GM23248 (cell line): ENCODE data around the gene IFNA4. TPM values are rescaled to one million over a fixed set of nuclear protein-coding genes. Genes with fewer than 3 reads are reported as not detected.
A peak's percentile ranks its signal among the peaks of the same experiment; 100 is the strongest.
"Not testable (repeated sequence)": the region's sequence is repeated elsewhere in the genome, so short reads cannot be mapped to it uniquely, and the experiment has no call there.

Source experiments
- DNase-seq: peaks from one replicate; pipeline ENCODE4 v3.0.0-alpha.2; 2015
- H2AFZ ChIP-seq: fragments of 200-600 bp; sonication (generic); 2 replicates; pipeline ENCODE4 v1.6.1; 2016; ENCODE audit warnings: antibody characterized with exemption
- H3F3A ChIP-seq: fragments of 200-600 bp; sonication (generic); 2 replicates; pipeline ENCODE4 v1.6.1; 2016; ENCODE audit warnings: mild to moderate bottlenecking, antibody characterized with exemption, mixed run types; ENCODE audit not compliant: insufficient read depth
- H3K27ac ChIP-seq: fragments of 200-600 bp; sonication (generic); 2 replicates; pipeline ENCODE4 v1.5.1; 2016; ENCODE audit warnings: mild to moderate bottlenecking
- H3K27me3 ChIP-seq: fragments of 200-600 bp; sonication (generic); replicated peaks from 2 replicates; pipeline ENCODE4 v1.6.1; 2016; ENCODE audit warnings: mild to moderate bottlenecking; ENCODE audit not compliant: insufficient read depth
- H3K36me3 ChIP-seq: fragments of 200-600 bp; sonication (generic); 2 replicates; pipeline ENCODE4 v1.6.1; 2016; ENCODE audit warnings: low read depth, mild to moderate bottlenecking
- H3K4me1 ChIP-seq: fragments of 200-600 bp; sonication (generic); 2 replicates; pipeline ENCODE4 v1.6.1; 2016; ENCODE audit warnings: mild to moderate bottlenecking; ENCODE audit not compliant: insufficient read depth
- H3K4me2 ChIP-seq: fragments of 200-600 bp; sonication (generic); one replicate; pipeline ENCODE4 v1.6.1; 2016; ENCODE audit warnings: mild to moderate bottlenecking; ENCODE audit not compliant: unreplicated experiment
- H3K4me3 ChIP-seq: fragments of 200-600 bp; sonication (generic); 2 replicates; pipeline ENCODE4 v1.5.1; 2016; ENCODE audit warnings: mild to moderate bottlenecking
- H3K79me2 ChIP-seq: fragments of 200-600 bp; sonication (generic); 2 replicates; pipeline ENCODE4 v1.6.1; 2016; ENCODE audit warnings: mild to moderate bottlenecking; ENCODE audit not compliant: insufficient read depth
- H3K9ac ChIP-seq: fragments of 200-600 bp; sonication (generic); 2 replicates; pipeline ENCODE4 v1.6.1; 2016; ENCODE audit warnings: mild to moderate bottlenecking
- H3K9me2 ChIP-seq: fragments of 200-600 bp; sonication (generic); 2 replicates; pipeline ENCODE4 v1.6.1; 2016; ENCODE audit warnings: mixed run types, mild to moderate bottlenecking, moderate library complexity; ENCODE audit not compliant: insufficient read depth
- H3K9me3 ChIP-seq: fragments of 200-600 bp; sonication (generic); one replicate; pipeline ENCODE4 v1.6.1; 2017; ENCODE audit warnings: low read depth
- H4K20me1 ChIP-seq: fragments of 200-600 bp; sonication (generic); 2 replicates; pipeline ENCODE4 v1.6.0; 2016; ENCODE audit not compliant: insufficient read depth
- EZH2 ChIP-seq: fragments of 200-600 bp; sonication (generic); IDR thresholded peaks from 2 replicates; pipeline ENCODE4 v1.6.1; 2018; ENCODE audit warnings: antibody characterized with exemption, mild to moderate bottlenecking; ENCODE audit not compliant: insufficient read depth, poor library complexity, severe bottlenecking
- EZH2phosphoT487 ChIP-seq: fragments of 200-600 bp; sonication (generic); IDR thresholded peaks from 2 replicates; pipeline ENCODE4 v1.6.1; 2018; ENCODE audit warnings: antibody characterized with exemption, moderate library complexity, mild to moderate bottlenecking, low read depth; ENCODE audit not compliant: insufficient read depth
- WGBS, 2 experiments: methylation state at CpG; one replicate each; pipeline ENCODE4 v1.1.6; 2015 to 2017; ENCODE audit warnings: low lambda C conversion rate in 2 of 2, low coverage in 1 of 2; ENCODE audit errors: missing lambda C conversion rate in 2 of 2; 5-methylcytosine and 5-hydroxymethylcytosine counted together
- in situ Hi-C: fragments of 300-500 bp; cut with MboI; formaldehyde crosslinking; loops from 2 replicates; pipeline ENCODE4 v1.15.0; 2020
- polyA plus RNA-seq: library from polyadenylated mRNA; unstranded; fragments of >200 nt; fragmentation: Nextera tagmentation; extraction: Ambion mirVana; gene quantifications from 2 replicates; pipeline ENCODE4 v1.2.1, GENCODE V29; 2016
- total RNA-seq: library from RNA; depleted of rRNA; stranded (reverse); fragments of >200 nt; shearing (Covaris generic); gene quantifications from 2 replicates; pipeline ENCODE4 v1.2.3, GENCODE V29; 2014; rRNA removed

IFNA4 gene
- total RNA-seq (not detected in 2 replicates), polyA plus RNA-seq (not detected in 2 replicates)

GRCh38 chr9:21187487-21187886, at the start of gene IFNA4:
TSS of gene IFNA4 (minus strand) at chr9:21187587. CDS start at chr9:21187531, 56 bp downstream.
- H3K79me2 ChIP-seq, H3K36me3 ChIP-seq, H3K9me2 ChIP-seq, H3K9me3 ChIP-seq, H3K9ac ChIP-seq, in situ Hi-C loops, H3K4me3 ChIP-seq, H3K4me1 ChIP-seq, DNase-seq, H3K4me2 ChIP-seq, H3K27ac ChIP-seq, H2AFZ ChIP-seq, H4K20me1 ChIP-seq, H3F3A ChIP-seq: not testable (repeated sequence)
- 41 to 44% methylated on average over 3 of the region's 3 CpGs for WGBS, 2 experiments
- peaks cover 27% of the 10 kb centered on the region; the same call in 1 of the 2 replicates for H3K27me3 ChIP-seq

- not testable (repeated sequence) for DNase-seq, H3K9me3 ChIP-seq, H3F3A ChIP-seq, H3K4me1 ChIP-seq, H2AFZ ChIP-seq, H3K4me3 ChIP-seq, H3K4me2 ChIP-seq, H3K36me3 ChIP-seq, H4K20me1 ChIP-seq, H3K9ac ChIP-seq, H3K9me2 ChIP-seq, H3K27ac ChIP-seq, H3K79me2 ChIP-seq
- in situ Hi-C loops, result loop anchor here (25.0 kb wide), 1 partner anchor 551 kb away; no protein-coding TSS in a partner anchor
- 0 to 13% methylated on average over 1 of the region's 1 CpG for WGBS, 2 experiments
- H3K27me3 ChIP-seq, result peaks cover 43% of the 10 kb centered on the region
These were observed 49.0 kb upstream of the IFNA4 start for GRCh38 chr9:21236360-21236714.

- not testable (repeated sequence) for H3K27ac ChIP-seq, H3K4me1 ChIP-seq, H3F3A ChIP-seq, H4K20me1 ChIP-seq, H3K36me3 ChIP-seq, H3K9ac ChIP-seq, H3K79me2 ChIP-seq, H3K9me2 ChIP-seq, H3K9me3 ChIP-seq
- Histone ChIP-seq H3K27me3 (peaks cover 43% of the 10 kb centered on the region), H2AFZ (peak overlapping the region; percentile 32; the same call in 1 of the 2 replicates), H3K4me3 (peak overlapping the region; percentile 25; the same call in 1 of the 2 replicates), H3K4me2 (peak overlapping the region; percentile 14)
- peak; percentile 70 for DNase-seq
- whole genome bisulfite sequencing, 2 experiments, result 27 to 32% methylated on average over 8 of the region's 8 CpGs
- in situ Hi-C loops, result loop anchor here (25.0 kb wide), 1 partner anchor 552 kb away; no protein-coding TSS in a partner anchor
These were observed 48.3 kb upstream of the IFNA4 start for GRCh38 chr9:21235468-21236359.

- WGBS, 2 experiments, result 40 to 55% methylated on average over 4 of the region's 4 CpGs
- Histone ChIP-seq H3K4me3 (no peak overlapping the region), H3K9me2 (no peaks in the 10 kb centered on the region), H3F3A (no peaks in the 10 kb centered on the region), H3K27ac (no peak overlapping the region), H3K4me2 (no peak overlapping the region), H3K4me1 (no peaks in the 10 kb centered on the region), H3K36me3 (no peaks in the 10 kb centered on the region), H3K9me3 (no peaks in the 10 kb centered on the region), H3K79me2 (no peaks in the 10 kb centered on the region), H4K20me1 (no peaks in the 10 kb centered on the region), H2AFZ (no peak overlapping the region), H3K9ac (no peak overlapping the region), H3K27me3 (peaks cover 30% of the 10 kb centered on the region)
- no peak for DNase-seq
- in situ Hi-C loops, result loop anchor here (25.0 kb wide), 1 partner anchor 553 kb away; no protein-coding TSS in a partner anchor
- TF ChIP-seq EZH2phosphoT487 (no peak), EZH2 (no peak)
These were observed 46.8 kb upstream of the IFNA4 start for GRCh38 chr9:21234153-21234687.
